Astrocyte (in vitro differentiated cells and primary cell): Measurements from ENCODE around the gene H2BK1. TPM values are rescaled to one million over a fixed set of nuclear protein-coding genes. Genes with fewer than 3 reads are reported as not detected.
A peak's percentile ranks its signal among the peaks of the same experiment; 100 is the strongest.

Source experiments
- DNase-seq: peaks from one replicate; pipeline ENCODE4 v3.0.0-alpha.2; 2010; ENCODE audit warnings: low read depth
- FAIRE-seq: peaks from 2 replicates; lab custom pipeline; 2011; peaks lifted over from hg19 to GRCh38; lab: Jason Lieb, UNC
- H2AFZ ChIP-seq: 2 replicates; pipeline ENCODE4 v1.6.0; 2012; ENCODE audit warnings: low read depth, low read length, inconsistent platforms
- H3K27ac ChIP-seq: 2 replicates; pipeline ENCODE4 v1.5.1; 2011; ENCODE audit warnings: low read depth, low read length, inconsistent platforms
- H3K27me3 ChIP-seq: 2 replicates; pipeline ENCODE4 v1.6.0; 2011; ENCODE audit warnings: low read length, inconsistent platforms; ENCODE audit not compliant: insufficient read depth
- H3K36me3 ChIP-seq: 2 replicates; pipeline ENCODE4 v1.5.1; 2011; ENCODE audit warnings: low read length, inconsistent platforms; ENCODE audit not compliant: insufficient read depth
- H3K4me1 ChIP-seq: 2 replicates; pipeline ENCODE4 v1.5.1; 2011; ENCODE audit warnings: low read length, inconsistent platforms; ENCODE audit not compliant: insufficient read depth
- H3K4me2 ChIP-seq: 2 replicates; pipeline ENCODE4 v1.6.0; 2012; ENCODE audit warnings: low read length, inconsistent platforms
- H3K4me3 ChIP-seq: 2 replicates; pipeline ENCODE4 v1.5.1; 2011; ENCODE audit warnings: low read depth, mild to moderate bottlenecking, low read length, inconsistent platforms; ENCODE audit not compliant: insufficient read depth
- H3K79me2 ChIP-seq: 2 replicates; pipeline ENCODE4 v1.6.0; 2012; ENCODE audit warnings: mild to moderate bottlenecking, low read length, inconsistent platforms; ENCODE audit not compliant: insufficient read depth
- H3K9ac ChIP-seq: 2 replicates; pipeline ENCODE4 v1.6.0; 2012; ENCODE audit warnings: mild to moderate bottlenecking, low read length, inconsistent platforms
- H3K9me3 ChIP-seq: 2 replicates; pipeline ENCODE4 v1.5.1; 2012; ENCODE audit warnings: low read depth, mild to moderate bottlenecking, low read length, inconsistent platforms; ENCODE audit not compliant: insufficient read depth
- H4K20me1 ChIP-seq: 2 replicates; pipeline ENCODE4 v1.6.0; 2012; ENCODE audit warnings: low read length, inconsistent platforms; ENCODE audit not compliant: insufficient read depth
- H3K27ac Mint-ChIP-seq: one replicate; pipeline ENCODE4 v1.8.0; 2021; ENCODE audit warnings: mild to moderate bottlenecking, mixed read lengths; ENCODE audit not compliant: unreplicated experiment
- H3K27me3 Mint-ChIP-seq: one replicate; pipeline ENCODE4 v1.8.0; 2021; ENCODE audit warnings: low read depth, mixed read lengths; ENCODE audit not compliant: unreplicated experiment
- H3K36me3 Mint-ChIP-seq: one replicate; pipeline ENCODE4 v1.8.0; 2021; ENCODE audit warnings: low read depth, mixed read lengths; ENCODE audit not compliant: unreplicated experiment
- H3K4me1 Mint-ChIP-seq: one replicate; pipeline ENCODE4 v1.8.0; 2021; ENCODE audit warnings: low read depth, mixed read lengths; ENCODE audit not compliant: unreplicated experiment
- H3K4me3 Mint-ChIP-seq: one replicate; pipeline ENCODE4 v1.8.0; 2021; ENCODE audit warnings: mild to moderate bottlenecking, moderate library complexity, mixed read lengths; ENCODE audit not compliant: unreplicated experiment
- H3K9me3 Mint-ChIP-seq: one replicate; pipeline ENCODE4 v1.8.0; 2021; ENCODE audit warnings: mild to moderate bottlenecking, mixed read lengths; ENCODE audit not compliant: unreplicated experiment
- EZH2 ChIP-seq: IDR thresholded peaks from 2 replicates; pipeline ENCODE4 v1.6.1; 2012; ENCODE audit warnings: mild to moderate bottlenecking, low read length, inconsistent platforms; ENCODE audit not compliant: insufficient read depth
- total RNA-seq: library from RNA; stranded (reverse); gene quantifications from 2 replicates; pipeline ENCODE4 v1.2.1, GENCODE V29; 2021
- TF ChIP-seq, protein P1 (sequence below): IDR thresholded peaks from 2 replicates; pipeline ENCODE4 v1.5.1; 2011; ENCODE audit warnings: low read depth, mild to moderate bottlenecking, inconsistent platforms, low read length, moderate library complexity; ENCODE audit not compliant: insufficient read depth

H2BK1 gene
- total RNA-seq, 1 donor from 2014 or later, result not detected

DNA sequence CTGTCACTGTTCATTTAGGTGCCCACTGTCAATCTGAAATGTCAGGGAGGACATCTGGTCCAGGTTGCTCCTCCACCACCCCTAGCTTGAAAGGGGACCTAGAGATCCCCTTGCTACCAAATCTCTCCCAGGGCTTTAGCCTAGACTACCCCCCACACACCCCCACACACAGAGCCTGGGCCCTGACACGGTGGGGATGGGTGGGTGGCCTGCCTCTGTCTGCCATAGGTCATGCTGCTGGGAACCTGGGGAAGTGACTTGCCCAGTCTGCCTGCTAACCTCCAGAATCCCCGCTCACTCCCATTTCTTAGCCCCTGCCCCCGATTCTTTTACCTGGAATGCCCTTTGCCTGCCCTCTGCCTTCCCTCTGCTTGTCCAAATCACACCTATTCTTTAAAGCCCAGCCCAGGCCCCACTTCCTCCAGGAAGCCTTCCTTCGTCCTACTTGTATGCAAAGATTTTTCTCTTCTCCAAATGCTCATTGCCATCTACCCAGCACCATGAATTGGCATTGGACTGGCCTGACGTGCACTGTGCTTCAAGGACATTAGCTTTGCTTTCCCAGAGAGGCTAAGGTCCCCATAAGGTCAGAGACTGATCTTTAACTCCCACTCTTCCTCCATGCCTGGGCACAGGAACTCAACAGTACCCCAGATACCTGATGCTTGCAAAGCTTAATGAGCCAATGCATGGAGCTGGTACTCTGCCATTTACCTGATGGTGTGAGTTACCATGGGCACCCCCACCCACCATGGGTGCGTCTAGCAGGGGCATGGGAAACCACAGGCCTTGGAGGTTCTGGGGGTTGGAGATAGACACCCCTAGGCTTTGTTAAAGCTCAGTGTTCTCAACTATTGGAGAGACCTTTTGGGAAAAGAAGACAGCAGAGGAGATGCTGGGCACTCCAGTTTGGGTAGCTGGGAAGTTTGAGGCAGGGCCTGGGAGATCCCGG, 40.2 kb upstream of the H2BK1 start:
- peaks cover 25% of the 10 kb centered on the region for H3K4me1 Mint-ChIP-seq
- H3K9me3 Mint-ChIP-seq, result no peaks in the 10 kb centered on the region
- peak overlapping the region; percentile 81 for H3K4me3 Mint-ChIP-seq
- Histone ChIP-seq H3K9ac (no peak overlapping the region), H3K27me3 (no peaks in the 10 kb centered on the region), H3K4me3 (no peak overlapping the region), H4K20me1 (peaks cover 19% of the 10 kb centered on the region), H3K4me1 (peaks cover 52% of the 10 kb centered on the region), H3K4me2 (peak overlapping the region; percentile 99), H3K79me2 (peaks cover 23% of the 10 kb centered on the region), H3K9me3 (no peaks in the 10 kb centered on the region), H2AFZ (no peak overlapping the region), H3K27ac (no peak overlapping the region), H3K36me3 (no peaks in the 10 kb centered on the region)
- no peaks in the 10 kb centered on the region for H3K36me3 Mint-ChIP-seq
- FAIRE-seq (no peak), DNase-seq (no peak)
- peak overlapping the region; percentile 55 for H3K27ac Mint-ChIP-seq
- TF ChIP-seq, protein P1, sequence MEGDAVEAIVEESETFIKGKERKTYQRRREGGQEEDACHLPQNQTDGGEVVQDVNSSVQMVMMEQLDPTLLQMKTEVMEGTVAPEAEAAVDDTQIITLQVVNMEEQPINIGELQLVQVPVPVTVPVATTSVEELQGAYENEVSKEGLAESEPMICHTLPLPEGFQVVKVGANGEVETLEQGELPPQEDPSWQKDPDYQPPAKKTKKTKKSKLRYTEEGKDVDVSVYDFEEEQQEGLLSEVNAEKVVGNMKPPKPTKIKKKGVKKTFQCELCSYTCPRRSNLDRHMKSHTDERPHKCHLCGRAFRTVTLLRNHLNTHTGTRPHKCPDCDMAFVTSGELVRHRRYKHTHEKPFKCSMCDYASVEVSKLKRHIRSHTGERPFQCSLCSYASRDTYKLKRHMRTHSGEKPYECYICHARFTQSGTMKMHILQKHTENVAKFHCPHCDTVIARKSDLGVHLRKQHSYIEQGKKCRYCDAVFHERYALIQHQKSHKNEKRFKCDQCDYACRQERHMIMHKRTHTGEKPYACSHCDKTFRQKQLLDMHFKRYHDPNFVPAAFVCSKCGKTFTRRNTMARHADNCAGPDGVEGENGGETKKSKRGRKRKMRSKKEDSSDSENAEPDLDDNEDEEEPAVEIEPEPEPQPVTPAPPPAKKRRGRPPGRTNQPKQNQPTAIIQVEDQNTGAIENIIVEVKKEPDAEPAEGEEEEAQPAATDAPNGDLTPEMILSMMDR, result no peak
- TF ChIP-seq EZH2, result no peak
- peaks cover 10% of the 10 kb centered on the region for H3K27me3 Mint-ChIP-seq

GRCh38 chr7:151249732-151250072, 39.4 kb upstream of the H2BK1 start:
- no peak overlapping the region for H3K4me3 ChIP-seq
- H3K4me3 Mint-ChIP-seq, result peak overlapping the region; percentile 79
- H3K27ac ChIP-seq, result peak overlapping the region; percentile 69

More at GRCh38 chr7:151249732-151250072, 39.4 kb upstream of the H2BK1 start:
- no peaks in the 10 kb centered on the region for H3K27me3 ChIP-seq
- Mint-ChIP-seq H3K4me1 (peaks cover 25% of the 10 kb centered on the region), H3K9me3 (no peaks in the 10 kb centered on the region), H3K27me3 (peaks cover 2% of the 10 kb centered on the region), H3K27ac (peak overlapping the region; percentile 96), H3K36me3 (no peaks in the 10 kb centered on the region)
- peaks cover 25% of the 10 kb centered on the region for H4K20me1 ChIP-seq
- H3K36me3 ChIP-seq, result no peaks in the 10 kb centered on the region
- TF ChIP-seq, protein P1, result no peak
- TF ChIP-seq EZH2, result no peak
- peaks cover 58% of the 10 kb centered on the region for H3K4me1 ChIP-seq
- H3K79me2 ChIP-seq, result peaks cover 23% of the 10 kb centered on the region
- H2AFZ ChIP-seq, result no peak overlapping the region
- H3K4me2 ChIP-seq, result peak overlapping the region; percentile 90
- no peak for FAIRE-seq
- peak overlapping the region; percentile 92 for H3K9ac ChIP-seq
- peak; percentile 46 for DNase-seq
- no peaks in the 10 kb centered on the region for H3K9me3 ChIP-seq
